ENCODE results near the gene DUS3L.

DNA sequence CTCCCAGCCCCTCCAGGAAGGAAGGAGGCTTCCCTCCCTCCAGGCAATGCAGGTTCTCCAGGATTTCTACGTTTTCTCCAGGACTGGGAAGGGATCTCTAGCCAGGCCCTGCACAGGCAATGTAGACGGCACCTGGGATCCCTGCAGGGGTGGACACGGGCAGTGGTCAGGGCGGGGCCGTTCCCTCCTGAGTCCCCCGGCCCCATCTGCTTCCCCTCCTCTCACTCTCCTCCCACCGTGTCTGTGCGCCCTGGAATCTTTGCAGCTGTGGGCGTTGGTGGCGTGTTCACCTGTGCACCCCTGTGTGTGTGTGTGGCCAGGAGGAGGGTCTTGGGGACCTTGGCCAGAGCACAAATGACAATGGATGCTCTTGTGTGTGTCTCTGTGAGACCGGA lies 23.9 kb upstream of the DUS3L start:
- TF ChIP-seq, protein P1, sequence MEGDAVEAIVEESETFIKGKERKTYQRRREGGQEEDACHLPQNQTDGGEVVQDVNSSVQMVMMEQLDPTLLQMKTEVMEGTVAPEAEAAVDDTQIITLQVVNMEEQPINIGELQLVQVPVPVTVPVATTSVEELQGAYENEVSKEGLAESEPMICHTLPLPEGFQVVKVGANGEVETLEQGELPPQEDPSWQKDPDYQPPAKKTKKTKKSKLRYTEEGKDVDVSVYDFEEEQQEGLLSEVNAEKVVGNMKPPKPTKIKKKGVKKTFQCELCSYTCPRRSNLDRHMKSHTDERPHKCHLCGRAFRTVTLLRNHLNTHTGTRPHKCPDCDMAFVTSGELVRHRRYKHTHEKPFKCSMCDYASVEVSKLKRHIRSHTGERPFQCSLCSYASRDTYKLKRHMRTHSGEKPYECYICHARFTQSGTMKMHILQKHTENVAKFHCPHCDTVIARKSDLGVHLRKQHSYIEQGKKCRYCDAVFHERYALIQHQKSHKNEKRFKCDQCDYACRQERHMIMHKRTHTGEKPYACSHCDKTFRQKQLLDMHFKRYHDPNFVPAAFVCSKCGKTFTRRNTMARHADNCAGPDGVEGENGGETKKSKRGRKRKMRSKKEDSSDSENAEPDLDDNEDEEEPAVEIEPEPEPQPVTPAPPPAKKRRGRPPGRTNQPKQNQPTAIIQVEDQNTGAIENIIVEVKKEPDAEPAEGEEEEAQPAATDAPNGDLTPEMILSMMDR (IDR thresholded peaks at IDR 0.05), result no peak
- no peak for TF ChIP-seq EZH2 (IDR thresholded peaks at IDR 0.05; ENCODE audit: borderline replicate concordance, insufficient read depth, low read depth, low read length, poor library complexity, severe bottlenecking)
